Panc1 (cell line): ENCODE measurements around the gene AKR1C8. TPM values are rescaled to one million over a fixed set of nuclear protein-coding genes. Genes with fewer than 3 reads are reported as not detected.

Source experiments
- ATAC-seq: fragments of 200-7000 bp; cut with Tn5 transposase; 2 replicates; pipeline ENCODE4 v1.9.1; 2020; ENCODE audit warnings: mild to moderate bottlenecking, moderate library complexity
- BruUV-seq: library from RNA; stranded (reverse); fragments of 400-500 nt; replicated peaks from 2 replicates; lab custom pipeline; 2021; lab: Mats Ljungman, UMichigan
- CTCF ChIA-PET: fragments of 300-600 bp; sonication (Branson Sonifier 250); formaldehyde crosslinking; loops from one replicate; lab custom pipeline; 2022; ENCODE audit warnings: antibody characterized with exemption; lab: Charles Lee
- POLR2A ChIA-PET: fragments of 300-600 bp; sonication (Branson Sonifier 250); formaldehyde crosslinking; loops from one replicate; lab custom pipeline; 2022; ENCODE audit warnings: antibody characterized with exemption; lab: Charles Lee
- DNase-seq: peaks from one replicate; pipeline ENCODE4 v3.0.0-alpha.2; 2010; ENCODE audit warnings: low read depth, low spot score
- H3K27ac ChIP-seq: 2 replicates; pipeline ENCODE4 v1.5.1; 2011; ENCODE audit warnings: mild to moderate bottlenecking, low read length, inconsistent platforms
- H3K27me3 ChIP-seq: fragments of 200-500 bp; sonication (Bioruptor generic); 2 replicates; pipeline ENCODE4 v1.6.0; 2014; ENCODE audit warnings: low read length, inconsistent platforms; ENCODE audit not compliant: control insufficient read depth, insufficient read depth
- H3K36me3 ChIP-seq: fragments of 200-500 bp; sonication (Bioruptor generic); 2 replicates; pipeline ENCODE4 v1.5.1; 2014; ENCODE audit warnings: inconsistent platforms, mild to moderate bottlenecking, low read length, moderate library complexity; ENCODE audit not compliant: control insufficient read depth, insufficient read depth
- H3K4me1 ChIP-seq: 2 replicates; pipeline ENCODE4 v1.5.1; 2011; ENCODE audit warnings: inconsistent platforms, mild to moderate bottlenecking, low read length, moderate library complexity; ENCODE audit not compliant: control insufficient read depth, insufficient read depth
- H3K4me3 ChIP-seq, 2 experiments: 2 replicates each; pipeline ENCODE4 v1.5.1; 2011 to 2012; ENCODE audit warnings: low read depth in 2 of 2, low read length in 2 of 2, mild to moderate bottlenecking in 2 of 2, inconsistent platforms in 1 of 2, moderate library complexity in 1 of 2
- H3K9me3 ChIP-seq: fragments of 200-500 bp; sonication (Bioruptor generic); 2 replicates; pipeline ENCODE4 v1.5.1; 2014; ENCODE audit warnings: low read depth, mild to moderate bottlenecking, inconsistent platforms, low read length, moderate library complexity; ENCODE audit not compliant: control insufficient read depth, insufficient read depth
- POLR2AphosphoS5 ChIP-seq: IDR thresholded peaks from 2 replicates; pipeline ENCODE4 v1.6.1; 2012; ENCODE audit warnings: mild to moderate bottlenecking, low read depth, low read length, moderate library complexity
- SIN3A ChIP-seq: IDR thresholded peaks from 2 replicates; pipeline ENCODE4 v1.6.1; 2012; ENCODE audit warnings: low read depth, mild to moderate bottlenecking, low read length, moderate library complexity, borderline replicate concordance; ENCODE audit not compliant: insufficient read depth
- TCF7L2 ChIP-seq: IDR thresholded peaks from 2 replicates; pipeline ENCODE4 v1.6.1; 2011; ENCODE audit warnings: mild to moderate bottlenecking, low read depth, low read length, inconsistent platforms
- in situ Hi-C: cut with HindIII; loops from 2 replicates; pipeline ENCODE4 v1.10.0; 2016; ENCODE audit warnings: low sequenced_read_pairs, low pct_unique_long_range_greater_than_20kb
- intact Hi-C: fragments of 100-400 bp; cut with micrococcal nuclease; formaldehyde crosslinking; loops from one replicate; pipeline ENCODE4 v1.10.0; 2022; ENCODE audit not compliant: unreplicated experiment
- total RNA-seq: library from RNA; stranded (reverse); gene quantifications from one replicate; pipeline ENCODE4 v1.2.1, GENCODE V29; 2021; ENCODE audit not compliant: unreplicated experiment
- TF ChIP-seq, protein P1 (sequence below): fragments of 450-650 bp; IDR thresholded peaks from 2 replicates; pipeline ENCODE4 v1.5.1; 2017; ENCODE audit warnings: mild to moderate bottlenecking
- TF ChIP-seq, protein P2 (sequence below), 2 experiments: IDR thresholded peaks; 2 replicates each; pipeline ENCODE4 v1.6.1; 2011 to 2012; ENCODE audit warnings: low read depth in 2 of 2, control low read depth in 1 of 2, low read length in 1 of 2, mild to moderate bottlenecking in 1 of 2, moderate library complexity in 1 of 2; ENCODE audit not compliant: insufficient read depth in 1 of 2

AKR1C8 gene
- total RNA-seq, 1 experiment from 2014 or later = not detected

DNA sequence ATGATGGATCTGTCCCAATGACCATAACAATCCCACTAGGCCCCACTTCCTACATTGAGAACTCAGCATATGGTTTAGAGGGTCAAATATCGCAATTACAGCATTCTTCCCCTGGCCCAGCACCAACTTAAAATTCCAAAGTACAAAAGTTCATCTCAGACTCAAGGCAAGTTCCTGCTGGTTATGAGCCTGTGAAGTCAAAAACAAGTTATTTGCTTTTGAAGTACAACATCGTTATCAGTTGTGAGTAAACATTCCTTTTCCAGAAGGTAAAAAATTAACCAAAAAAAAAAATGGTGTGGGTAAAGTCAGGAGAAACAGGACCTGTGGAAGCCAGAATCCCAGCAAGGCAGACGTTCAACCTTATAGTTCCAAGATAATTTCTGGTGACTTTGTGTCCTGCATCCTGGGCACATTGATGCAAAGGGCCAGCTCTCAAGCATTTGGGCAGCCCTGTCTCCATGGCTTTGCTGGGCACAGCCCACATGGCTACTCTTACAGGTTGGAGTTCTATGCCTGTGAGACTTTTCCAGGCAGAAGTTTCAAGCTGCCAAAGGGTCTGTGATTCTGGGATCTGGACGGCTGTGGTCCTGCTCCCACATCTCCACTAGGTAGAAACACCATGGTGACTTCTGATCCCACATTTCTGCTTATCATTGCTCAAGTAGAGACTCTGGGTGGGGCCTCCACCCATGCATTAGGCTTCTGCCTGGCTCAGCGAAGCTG lies 37.5 kb downstream of the AKR1C8 start:
- DNase-seq = no peak
- ChIA-PET CTCF (no interaction called here), POLR2A (no interaction called here)
- no peaks in the 10 kb centered on the region for H3K27me3 ChIP-seq
- no peaks in the 10 kb centered on the region for H3K4me1 ChIP-seq
- no peaks in the 10 kb centered on the region for H3K9me3 ChIP-seq
- intact Hi-C loops (no loop called here), in situ Hi-C loops (no loop called here)
- ATAC-seq = no peak
- TF ChIP-seq POLR2AphosphoS5 (no peak), SIN3A (no peak), TCF7L2 (no peak)
- TF ChIP-seq, protein P1, sequence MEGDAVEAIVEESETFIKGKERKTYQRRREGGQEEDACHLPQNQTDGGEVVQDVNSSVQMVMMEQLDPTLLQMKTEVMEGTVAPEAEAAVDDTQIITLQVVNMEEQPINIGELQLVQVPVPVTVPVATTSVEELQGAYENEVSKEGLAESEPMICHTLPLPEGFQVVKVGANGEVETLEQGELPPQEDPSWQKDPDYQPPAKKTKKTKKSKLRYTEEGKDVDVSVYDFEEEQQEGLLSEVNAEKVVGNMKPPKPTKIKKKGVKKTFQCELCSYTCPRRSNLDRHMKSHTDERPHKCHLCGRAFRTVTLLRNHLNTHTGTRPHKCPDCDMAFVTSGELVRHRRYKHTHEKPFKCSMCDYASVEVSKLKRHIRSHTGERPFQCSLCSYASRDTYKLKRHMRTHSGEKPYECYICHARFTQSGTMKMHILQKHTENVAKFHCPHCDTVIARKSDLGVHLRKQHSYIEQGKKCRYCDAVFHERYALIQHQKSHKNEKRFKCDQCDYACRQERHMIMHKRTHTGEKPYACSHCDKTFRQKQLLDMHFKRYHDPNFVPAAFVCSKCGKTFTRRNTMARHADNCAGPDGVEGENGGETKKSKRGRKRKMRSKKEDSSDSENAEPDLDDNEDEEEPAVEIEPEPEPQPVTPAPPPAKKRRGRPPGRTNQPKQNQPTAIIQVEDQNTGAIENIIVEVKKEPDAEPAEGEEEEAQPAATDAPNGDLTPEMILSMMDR = no peak
- TF ChIP-seq, protein P2, sequence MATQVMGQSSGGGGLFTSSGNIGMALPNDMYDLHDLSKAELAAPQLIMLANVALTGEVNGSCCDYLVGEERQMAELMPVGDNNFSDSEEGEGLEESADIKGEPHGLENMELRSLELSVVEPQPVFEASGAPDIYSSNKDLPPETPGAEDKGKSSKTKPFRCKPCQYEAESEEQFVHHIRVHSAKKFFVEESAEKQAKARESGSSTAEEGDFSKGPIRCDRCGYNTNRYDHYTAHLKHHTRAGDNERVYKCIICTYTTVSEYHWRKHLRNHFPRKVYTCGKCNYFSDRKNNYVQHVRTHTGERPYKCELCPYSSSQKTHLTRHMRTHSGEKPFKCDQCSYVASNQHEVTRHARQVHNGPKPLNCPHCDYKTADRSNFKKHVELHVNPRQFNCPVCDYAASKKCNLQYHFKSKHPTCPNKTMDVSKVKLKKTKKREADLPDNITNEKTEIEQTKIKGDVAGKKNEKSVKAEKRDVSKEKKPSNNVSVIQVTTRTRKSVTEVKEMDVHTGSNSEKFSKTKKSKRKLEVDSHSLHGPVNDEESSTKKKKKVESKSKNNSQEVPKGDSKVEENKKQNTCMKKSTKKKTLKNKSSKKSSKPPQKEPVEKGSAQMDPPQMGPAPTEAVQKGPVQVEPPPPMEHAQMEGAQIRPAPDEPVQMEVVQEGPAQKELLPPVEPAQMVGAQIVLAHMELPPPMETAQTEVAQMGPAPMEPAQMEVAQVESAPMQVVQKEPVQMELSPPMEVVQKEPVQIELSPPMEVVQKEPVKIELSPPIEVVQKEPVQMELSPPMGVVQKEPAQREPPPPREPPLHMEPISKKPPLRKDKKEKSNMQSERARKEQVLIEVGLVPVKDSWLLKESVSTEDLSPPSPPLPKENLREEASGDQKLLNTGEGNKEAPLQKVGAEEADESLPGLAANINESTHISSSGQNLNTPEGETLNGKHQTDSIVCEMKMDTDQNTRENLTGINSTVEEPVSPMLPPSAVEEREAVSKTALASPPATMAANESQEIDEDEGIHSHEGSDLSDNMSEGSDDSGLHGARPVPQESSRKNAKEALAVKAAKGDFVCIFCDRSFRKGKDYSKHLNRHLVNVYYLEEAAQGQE (IDR thresholded peaks at IDR 0.05; ENCODE audit: insufficient read depth in 1 of 2, low read depth in 2 of 2, low read length in 1 of 2) = no peak
- BruUV-seq = no TSS peak
- H3K27ac ChIP-seq = no peak overlapping the region
- no peaks in the 10 kb centered on the region for H3K36me3 ChIP-seq
- no peak overlapping the region for H3K4me3 ChIP-seq

DNA sequence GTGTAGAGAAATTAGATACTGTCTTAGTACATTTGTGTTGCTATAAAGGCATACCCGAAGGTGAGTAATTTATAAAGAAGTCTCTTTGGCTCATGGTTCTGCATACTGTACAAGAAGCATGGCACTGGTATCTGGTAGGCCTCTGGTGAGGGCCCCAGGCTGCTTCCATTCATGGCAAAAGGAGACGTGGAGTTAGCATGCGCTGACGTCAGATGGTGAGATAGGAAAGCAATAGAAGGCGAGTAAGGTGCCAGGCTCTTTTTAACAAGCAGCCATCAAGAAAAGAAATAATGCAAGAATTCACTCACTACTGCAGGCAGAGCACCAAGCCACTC lies 38.1 kb downstream of the AKR1C8 start:
- no peaks in the 10 kb centered on the region for H3K4me1 ChIP-seq
- in situ Hi-C loops = no loop called here
- H3K27ac ChIP-seq = no peak overlapping the region
- no peaks in the 10 kb centered on the region for H3K9me3 ChIP-seq
- DNase-seq = no peak
- intact Hi-C loops = no loop called here
- POLR2A ChIA-PET = no interaction called here
- BruUV-seq = no TSS peak
- no peak for ATAC-seq
- TF ChIP-seq SIN3A (no peak), TCF7L2 (no peak), POLR2AphosphoS5 (no peak)
- TF ChIP-seq, protein P2 (IDR thresholded peaks at IDR 0.05; ENCODE audit: insufficient read depth in 1 of 2, low read depth in 2 of 2, low read length in 1 of 2) = no peak
- CTCF ChIA-PET = no interaction called here
- H3K4me3 ChIP-seq = no peak overlapping the region
- H3K27me3 ChIP-seq = no peaks in the 10 kb centered on the region
- H3K36me3 ChIP-seq = no peaks in the 10 kb centered on the region
